Heart left ventricle (tissue), 13 donors: ENCODE measurements around the gene UVRAG.
"Not testable (repeated sequence)": the region's sequence is repeated elsewhere in the genome, so short reads cannot be mapped to it uniquely, and the experiment has no call there.

Source experiments
- POLR2A ChIP-seq, 2 donors: fragments of 450-650 bp; IDR thresholded peaks; one replicate each; pipeline ENCODE4 v1.6.1; 2017; ENCODE audit warnings: antibody characterized with exemption in 2 of 2, mild to moderate bottlenecking in 2 of 2, moderate library complexity in 2 of 2
- TF ChIP-seq, protein P1 (sequence below), 12 donors: fragments of 200-600 bp; sonication (generic) in 4 of 12; IDR thresholded peaks; one replicate each; pipeline versions ENCODE4 v1.5.0 to v1.8.0; 2018 to 2022; ENCODE audit warnings: antibody characterized with exemption in 12 of 12, mild to moderate bottlenecking in 5 of 12
- donor health status: ischemic (EF 13 %, LVEDD 7.1; RV severe dilation, severe dysfunction).
- donor health status: DM: no; HTN: yes; CAD: no.
- donor health status: DM: no; HTN: no; CAD: no.
- donor health status: ischemic (EF 25% LVEDD 6.9; RV normal size, moderate dysfunction).
- donor health status: ischemic (EF 25% LVEDD 5.7; RV mildly dilated, moderate dysfunction).
- donor health status: ischemic (EF 35%, LVEDD 5.7; RV mildly dilated, moderate dysfunction).
- donor health status: nonischemic (EF 11% LVEDD 7.7; RV severe dilation, severe dysfunction).
- donor health status: DM: yes; HTN: yes; CAD: no.
- donor health status: PGD.
- donor health status: ischemic (EF 29% LVEDD 5.4; RV normal size, mild dysfunction).
- donor health status: nonischemic (EF 23%, LVEDD 6.1; RV moderate dilation, normal function).

DNA sequence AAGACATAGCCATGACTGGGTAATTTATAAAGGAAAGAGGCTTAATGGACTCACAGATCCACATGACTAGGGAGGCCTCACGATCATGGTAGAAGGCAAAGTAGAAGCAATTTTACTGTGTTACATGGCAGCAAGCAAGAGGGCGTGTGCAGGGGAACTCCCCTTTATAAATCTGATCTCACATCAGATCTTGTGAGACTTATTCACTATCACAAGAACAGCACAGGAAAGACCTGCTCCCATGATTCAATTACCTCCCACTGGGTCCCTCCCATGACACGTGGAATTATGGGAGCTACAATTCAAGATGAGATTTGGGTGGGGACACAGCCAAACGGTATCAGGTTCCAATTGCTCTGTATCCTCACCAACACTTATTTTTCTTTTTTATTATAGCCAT lies 261.2 kb downstream of the UVRAG start:
- TF ChIP-seq, protein P1, sequence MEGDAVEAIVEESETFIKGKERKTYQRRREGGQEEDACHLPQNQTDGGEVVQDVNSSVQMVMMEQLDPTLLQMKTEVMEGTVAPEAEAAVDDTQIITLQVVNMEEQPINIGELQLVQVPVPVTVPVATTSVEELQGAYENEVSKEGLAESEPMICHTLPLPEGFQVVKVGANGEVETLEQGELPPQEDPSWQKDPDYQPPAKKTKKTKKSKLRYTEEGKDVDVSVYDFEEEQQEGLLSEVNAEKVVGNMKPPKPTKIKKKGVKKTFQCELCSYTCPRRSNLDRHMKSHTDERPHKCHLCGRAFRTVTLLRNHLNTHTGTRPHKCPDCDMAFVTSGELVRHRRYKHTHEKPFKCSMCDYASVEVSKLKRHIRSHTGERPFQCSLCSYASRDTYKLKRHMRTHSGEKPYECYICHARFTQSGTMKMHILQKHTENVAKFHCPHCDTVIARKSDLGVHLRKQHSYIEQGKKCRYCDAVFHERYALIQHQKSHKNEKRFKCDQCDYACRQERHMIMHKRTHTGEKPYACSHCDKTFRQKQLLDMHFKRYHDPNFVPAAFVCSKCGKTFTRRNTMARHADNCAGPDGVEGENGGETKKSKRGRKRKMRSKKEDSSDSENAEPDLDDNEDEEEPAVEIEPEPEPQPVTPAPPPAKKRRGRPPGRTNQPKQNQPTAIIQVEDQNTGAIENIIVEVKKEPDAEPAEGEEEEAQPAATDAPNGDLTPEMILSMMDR (IDR thresholded peaks at IDR 0.05): not testable (repeated sequence)
- not testable (repeated sequence) for TF ChIP-seq POLR2A (IDR thresholded peaks at IDR 0.05)
